T-cell (primary cell): ENCODE results near the gene RIPOR2. TPM values are rescaled to one million over a fixed set of nuclear protein-coding genes. Genes with fewer than 3 reads are reported as not detected.

ENCODE experiments used
- ATAC-seq, 4 experiments: fragments of 200-7000 bp in 3 of 4; fragments of 150-1000 bp in 1 of 4; cut with Tn5 transposase; replicated peaks in 1 of 4; 1 replicate in 3 of 4; 2 replicates in 1 of 4; pipeline ENCODE4 v1.10.0; 2021; ENCODE audit warnings: moderate library complexity in 3 of 4, mild to moderate bottlenecking in 2 of 4, moderate number of reproducible peaks in 1 of 4
- CTCF ChIA-PET, 2 donors: fragments of 300-600 bp; sonication (Branson Sonifier 250); formaldehyde crosslinking; loops; one replicate each; lab custom pipeline; 2022; ENCODE audit warnings: antibody characterized with exemption in 2 of 2; lab: Charles Lee
- POLR2A ChIA-PET, 2 donors: fragments of 300-600 bp; sonication (Branson Sonifier 250); formaldehyde crosslinking; loops; one replicate each; lab custom pipeline; 2022; ENCODE audit warnings: antibody characterized with exemption in 2 of 2; lab: Charles Lee
- DNase-seq, 35 experiments: peaks; one replicate each; pipeline versions ENCODE4 v3.0.0 to v3.0.0-alpha.2; 2013 to 2023
- H3K27ac ChIP-seq: one replicate; pipeline ENCODE4 v1.5.1; 2013; ENCODE audit warnings: low read length
- H3K27me3 ChIP-seq, 2 experiments: replicated peaks in 1 of 2; 1 replicate in 1 of 2; 2 replicates in 1 of 2; pipeline versions ENCODE4 v1.6.1 to v1.7.0; 2013; ENCODE audit warnings: low read length in 1 of 2, mixed read lengths in 1 of 2; ENCODE audit not compliant: control insufficient read depth in 2 of 2, insufficient read depth in 2 of 2; ENCODE audit errors: extremely low read depth in 1 of 2
- H3K36me3 ChIP-seq, 2 donors: 1 replicate in 1 of 2; 2 replicates in 1 of 2; pipeline versions ENCODE4 v1.6.1 to v1.7.0; 2013; ENCODE audit warnings: low read length in 1 of 2; ENCODE audit not compliant: control insufficient read depth in 2 of 2, insufficient read depth in 1 of 2; ENCODE audit errors: extremely low read depth in 1 of 2
- H3K4me1 ChIP-seq, 2 experiments: 1 replicate in 1 of 2; 2 replicates in 1 of 2; pipeline versions ENCODE4 v1.6.1 to v1.7.0; 2013; ENCODE audit warnings: low read length in 2 of 2, mixed read lengths in 1 of 2; ENCODE audit not compliant: insufficient read depth in 2 of 2, control insufficient read depth in 1 of 2; ENCODE audit errors: extremely low read depth in 1 of 2
- H3K4me3 ChIP-seq, 2 donors: 1 replicate in 1 of 2; 2 replicates in 1 of 2; pipeline versions ENCODE4 v1.5.1 to v1.7.0; 2013; ENCODE audit warnings: mild to moderate bottlenecking in 2 of 2, low read length in 1 of 2, moderate library complexity in 1 of 2; ENCODE audit not compliant: control insufficient read depth in 1 of 2; ENCODE audit errors: extremely low read depth in 1 of 2
- H3K9me3 ChIP-seq: 2 replicates; pipeline ENCODE4 v1.7.0; 2013
- H3K27ac Mint-ChIP-seq, 2 donors: one replicate each; pipeline ENCODE4 v1.8.0; 2020 to 2021; ENCODE audit warnings: mild to moderate bottlenecking in 2 of 2, mixed read lengths in 2 of 2
- H3K27me3 Mint-ChIP-seq, 2 donors: one replicate each; pipeline ENCODE4 v1.8.0; 2021 to 2022; ENCODE audit warnings: mixed read lengths in 2 of 2
- H3K36me3 Mint-ChIP-seq: one replicate; pipeline ENCODE4 v1.8.0; 2021; ENCODE audit warnings: mixed read lengths
- H3K4me1 Mint-ChIP-seq, 3 donors: one replicate each; pipeline ENCODE4 v1.8.0; 2020 to 2022; ENCODE audit warnings: mixed read lengths in 3 of 3, mild to moderate bottlenecking in 1 of 3
- H3K4me3 Mint-ChIP-seq, 3 donors: one replicate each; pipeline ENCODE4 v1.8.0; 2020 to 2022; ENCODE audit warnings: mild to moderate bottlenecking in 3 of 3, mixed read lengths in 3 of 3, moderate library complexity in 3 of 3
- H3K9me3 Mint-ChIP-seq, 3 donors: one replicate each; pipeline ENCODE4 v1.8.0; 2020 to 2022; ENCODE audit warnings: mixed read lengths in 3 of 3
- WGBS: methylation state at CpG from one replicate; pipeline ENCODE4 v1.1.5; 2013; ENCODE audit warnings: missing lambda C conversion rate; ENCODE audit not compliant: insufficient coverage; 5-methylcytosine and 5-hydroxymethylcytosine counted together
- total RNA-seq, 35 experiments: library from RNA in 6 of 35; stranded (reverse) in 6 of 35; fragments of 120-200 nt in 1 of 35; gene quantifications; one replicate each; pipeline versions ENCODE4 v1.2.1 to v1.2.4 and lab custom pipeline; 2013 to 2026

The RIPOR2 gene
- total RNA-seq, 5 donors from 2014 or later (not counting 1 experiment from before 2014, with no cell fraction given) = 381 to 480 (median 441) TPM

- no peaks in the 10 kb centered on the region for H3K27me3 ChIP-seq
- Mint-ChIP-seq H3K4me1 (peaks cover 75 to 84% (median 81%) of the 10 kb centered on the region in 3 donors), H3K9me3 (peaks cover 0 to 2% (median 0%) of the 10 kb centered on the region in 3 donors), H3K36me3 (peaks cover 73% of the 10 kb centered on the region), H3K4me3 (no peak overlapping the region), H3K27me3 (no peaks in the 10 kb centered on the region), H3K27ac (peak overlapping the region; percentile 85 to 89)
- ChIA-PET CTCF (interaction anchor here (0.6 to 2.3 kb wide), 2 partner anchors 18 to 62 kb away, joined by 4 to 7 read pairs; no protein-coding TSS in a partner anchor), POLR2A (no interaction called here)
- peaks cover 23 to 31% of the 10 kb centered on the region in 2 experiments for H3K4me1 ChIP-seq
- 100% methylated on average over 3 of the region's 4 CpGs for WGBS
- ATAC-seq (no peak), DNase-seq (no peak)
- no peaks in the 10 kb centered on the region for H3K9me3 ChIP-seq
- peak overlapping the region; percentile 25 for H3K27ac ChIP-seq
- no peak overlapping the region for H3K4me3 ChIP-seq
- H3K36me3 ChIP-seq = peaks cover 6 to 96% of the 10 kb centered on the region in 2 donors
These were observed 63.0 kb downstream of the RIPOR2 start for GRCh38 chr6:24872779-24873178.

- Histone ChIP-seq H3K36me3 (peaks cover 1 to 96% of the 10 kb centered on the region in 2 donors), H3K27ac (peak overlapping the region; percentile 50), H3K9me3 (no peaks in the 10 kb centered on the region), H3K4me3 (no peak overlapping the region), H3K27me3 (no peaks in the 10 kb centered on the region), H3K4me1 (peaks cover 44 to 51% of the 10 kb centered on the region in 2 experiments)
- ChIA-PET POLR2A (interaction anchor here (0.6 kb wide), 3 partner anchors 22 to 52 kb away, joined by 3 to 7 read pairs (median 3); no protein-coding TSS in a partner anchor), CTCF (interaction anchor here in 1 of 2 donors (0.7 to 3.1 kb wide), 3 partner anchors 123 to 159 kb away, joined by 3 to 13 read pairs (median 3); no protein-coding TSS in a partner anchor)
- H3K4me1 Mint-ChIP-seq = peaks cover 75 to 82% (median 80%) of the 10 kb centered on the region in 3 donors
- DNase-seq (no peak), ATAC-seq (no peak)
- H3K27ac Mint-ChIP-seq = peak overlapping the region; percentile 81 to 89
- no peaks in the 10 kb centered on the region for H3K9me3 Mint-ChIP-seq
- no peak overlapping the region for H3K4me3 Mint-ChIP-seq
- H3K36me3 Mint-ChIP-seq = peaks cover 65% of the 10 kb centered on the region
- WGBS = no CpG with 5 or more reads among the region's 4 CpGs
- no peaks in the 10 kb centered on the region for H3K27me3 Mint-ChIP-seq
These were observed 67.0 kb downstream of the RIPOR2 start for GRCh38 chr6:24868765-24869164.

- Histone ChIP-seq H3K4me1 (peaks cover 56 to 59% of the 10 kb centered on the region in 2 experiments), H3K27me3 (no peaks in the 10 kb centered on the region), H3K36me3 (peaks cover 5 to 94% of the 10 kb centered on the region in 2 donors), H3K9me3 (no peaks in the 10 kb centered on the region), H3K27ac (peak overlapping the region; percentile 50), H3K4me3 (no peak overlapping the region)
- ChIA-PET POLR2A (interaction anchor here (0.6 to 1.0 kb wide), 3 partner anchors 21 to 150 kb away, joined by 3 to 5 read pairs (median 3); no protein-coding TSS in a partner anchor), CTCF (interaction anchor here (0.6 to 3.1 kb wide), 10 partner anchors 10 to 158 kb away, joined by 3 to 13 read pairs (median 6); no protein-coding TSS in a partner anchor)
- ATAC-seq (no peak), DNase-seq (no peak)
- H3K27me3 Mint-ChIP-seq = no peaks in the 10 kb centered on the region
- peaks cover 63% of the 10 kb centered on the region for H3K36me3 Mint-ChIP-seq
- H3K9me3 Mint-ChIP-seq = no peaks in the 10 kb centered on the region
- peak overlapping the region in 1 of 3 donors; percentile 9 for H3K4me3 Mint-ChIP-seq
- H3K4me1 Mint-ChIP-seq = peaks cover 79 to 82% (median 80%) of the 10 kb centered on the region in 3 donors
- WGBS = no CpG with 5 or more reads among the region's 3 CpGs
- H3K27ac Mint-ChIP-seq = peak overlapping the region; percentile 81 to 89
These were observed 68.6 kb downstream of the RIPOR2 start for GRCh38 chr6:24867104-24867703.

- ChIA-PET POLR2A (no interaction called here), CTCF (interaction anchor here (0.9 to 3.0 kb wide), 7 partner anchors 9 to 162 kb away, joined by 3 to 12 read pairs (median 6); no protein-coding TSS in a partner anchor)
- DNase-seq (peak in 2 of 35 experiments; percentile 14 to 32), ATAC-seq (peak in 3 of 4 experiments; percentile 20 to 28 (median 25))
- Histone ChIP-seq H3K27ac (peak overlapping the region; percentile 45), H3K36me3 (peaks cover 10 to 92% of the 10 kb centered on the region in 2 donors), H3K4me1 (peaks cover 61 to 73% of the 10 kb centered on the region in 2 experiments), H3K4me3 (no peak overlapping the region), H3K9me3 (no peaks in the 10 kb centered on the region), H3K27me3 (no peaks in the 10 kb centered on the region)
- WGBS = 90% methylated on average over 2 of the region's 6 CpGs
- Mint-ChIP-seq H3K9me3 (no peaks in the 10 kb centered on the region), H3K4me1 (peaks cover 89 to 93% (median 89%) of the 10 kb centered on the region in 3 donors), H3K27ac (peak overlapping the region; percentile 94 to 97), H3K36me3 (peaks cover 72% of the 10 kb centered on the region), H3K27me3 (no peaks in the 10 kb centered on the region), H3K4me3 (peak overlapping the region in 1 of 3 donors; percentile 57)
These were observed 70.6 kb downstream of the RIPOR2 start for GRCh38 chr6:24865161-24865560.

- Histone ChIP-seq H3K4me3 (no peak overlapping the region), H3K27ac (peak overlapping the region; percentile 45), H3K36me3 (peaks cover 10 to 92% of the 10 kb centered on the region in 2 donors), H3K9me3 (no peaks in the 10 kb centered on the region), H3K4me1 (peaks cover 66 to 81% of the 10 kb centered on the region in 2 experiments), H3K27me3 (no peaks in the 10 kb centered on the region)
- no peak for ATAC-seq
- DNase-seq = no peak
- H3K9me3 Mint-ChIP-seq = no peaks in the 10 kb centered on the region
- peaks cover 80% of the 10 kb centered on the region for H3K36me3 Mint-ChIP-seq
- ChIA-PET CTCF (interaction anchor here (1.2 to 3.0 kb wide), 5 partner anchors 8 to 128 kb away, joined by 3 to 12 read pairs (median 6); no protein-coding TSS in a partner anchor), POLR2A (no interaction called here)
- peaks cover 97 to 100% (median 97%) of the 10 kb centered on the region in 3 donors for H3K4me1 Mint-ChIP-seq
- H3K27me3 Mint-ChIP-seq = no peaks in the 10 kb centered on the region
- peak overlapping the region; percentile 94 to 97 for H3K27ac Mint-ChIP-seq
- 100% methylated on average over 1 of the region's 1 CpG for WGBS
- peak overlapping the region in 1 of 3 donors; percentile 17 for H3K4me3 Mint-ChIP-seq
These were observed 71.4 kb downstream of the RIPOR2 start for GRCh38 chr6:24864343-24864742.

- H3K27me3 ChIP-seq = no peaks in the 10 kb centered on the region
- peaks cover 10 to 92% of the 10 kb centered on the region in 2 donors for H3K36me3 ChIP-seq
- POLR2A ChIA-PET = interaction anchor here in 1 of 2 donors (1.2 kb wide), 1 partner anchor 9 kb away, joined by 8 read pairs; no protein-coding TSS in a partner anchor
- Mint-ChIP-seq H3K4me1 (peaks cover 97 to 100% (median 97%) of the 10 kb centered on the region in 3 donors), H3K27ac (peak overlapping the region; percentile 95 to 99), H3K4me3 (peak overlapping the region in 1 of 3 donors; percentile 73), H3K27me3 (no peaks in the 10 kb centered on the region), H3K9me3 (no peaks in the 10 kb centered on the region), H3K36me3 (peaks cover 79% of the 10 kb centered on the region)
- H3K4me1 ChIP-seq = peaks cover 74 to 91% of the 10 kb centered on the region in 2 experiments
- H3K9me3 ChIP-seq = no peaks in the 10 kb centered on the region
- peak overlapping the region; percentile 76 for H3K27ac ChIP-seq
- no peak for ATAC-seq
- 62% methylated on average over 1 of the region's 2 CpGs for WGBS
- no peak overlapping the region for H3K4me3 ChIP-seq
- CTCF ChIA-PET = interaction anchor here (0.6 to 1.5 kb wide), 7 partner anchors 51 to 209 kb away, joined by 3 to 8 read pairs (median 3); no protein-coding TSS in a partner anchor
- DNase-seq = no peak
These were observed 73.8 kb downstream of the RIPOR2 start for GRCh38 chr6:24861934-24862333.
